Stimulated activated CD8-positive, alpha-beta memory T cell treated with anti-CD3 and anti-CD28 coated beads, Interleukin-4, amount 100 ng/mL, for 4 hours (primary cell): Measurements from ENCODE around the gene SPATA45.
"Not testable (repeated sequence)": the region's sequence is repeated elsewhere in the genome, so short reads cannot be mapped to it uniquely, and the experiment has no call there.

Source experiments
- DNase-seq, 2 donors: peaks; one replicate each; pipeline ENCODE4 v3.0.0-alpha.2; 2020; ENCODE audit warnings: low read depth in 2 of 2, low spot score in 1 of 2

The SPATA45 gene

GRCh38 chr1:212833211-212834207 is 13.9 kb downstream of the SPATA45 start:
- not testable (repeated sequence) for DNase-seq

GRCh38 chr1:212828395-212828794 is 19.1 kb downstream of the SPATA45 start:
- no peak for DNase-seq

GRCh38 chr1:212827831-212828278 is 19.6 kb downstream of the SPATA45 start:
- DNase-seq = no peak

GRCh38 chr1:212827171-212827776 is 20.2 kb downstream of the SPATA45 start:
- DNase-seq = no peak

- DNase-seq = no peak
Measured at GRCh38 chr1:212825798-212826452, 21.5 kb downstream of the SPATA45 start.

- no peak for DNase-seq
Measured at GRCh38 chr1:212824201-212824600, 23.2 kb downstream of the SPATA45 start.

GRCh38 chr1:212822956-212823355 is 24.5 kb downstream of the SPATA45 start:
- no peak for DNase-seq

GRCh38 chr1:212820969-212821368 is 26.5 kb downstream of the SPATA45 start:
- no peak for DNase-seq

GRCh38 chr1:212819726-212820125 is 27.7 kb downstream of the SPATA45 start:
- no peak for DNase-seq

GRCh38 chr1:212816567-212817278 is 30.7 kb downstream of the SPATA45 start:
- DNase-seq = no peak

GRCh38 chr1:212814537-212815334 is 32.7 kb downstream of the SPATA45 start:
- no peak for DNase-seq

GRCh38 chr1:212805767-212806166 is 41.7 kb downstream of the SPATA45 start:
- no peak for DNase-seq

- DNase-seq = no peak
Measured at GRCh38 chr1:212797681-212798080, 49.8 kb downstream of the SPATA45 start.

GRCh38 chr1:212794561-212795014 is 52.9 kb downstream of the SPATA45 start:
- no peak for DNase-seq

- no peak for DNase-seq
Measured at GRCh38 chr1:212792396-212792908, 55.0 kb downstream of the SPATA45 start.

- DNase-seq = peak; percentile 83 to 98
Measured at GRCh38 chr1:212791676-212792395, 55.6 kb downstream of the SPATA45 start, which contains the start of the genes NSL1 and TATDN3. Gene NSL1 (minus strand): TSS chr1:212791777. CDS start chr1:212791763, 14 bp downstream. Gene TATDN3 (plus strand): TSS chr1:212791894. CDS start chr1:212791922, 28 bp downstream.

- DNase-seq = no peak
Measured at GRCh38 chr1:212791261-212791675, 56.2 kb downstream of the SPATA45 start.

- no peak for DNase-seq
Measured at GRCh38 chr1:212785871-212786270, 61.6 kb downstream of the SPATA45 start.

- DNase-seq = no peak
Measured at GRCh38 chr1:212783976-212784375, 63.5 kb downstream of the SPATA45 start.
